Measurements from ENCODE around the gene PDE5A.

Gene PDE5A

DNA sequence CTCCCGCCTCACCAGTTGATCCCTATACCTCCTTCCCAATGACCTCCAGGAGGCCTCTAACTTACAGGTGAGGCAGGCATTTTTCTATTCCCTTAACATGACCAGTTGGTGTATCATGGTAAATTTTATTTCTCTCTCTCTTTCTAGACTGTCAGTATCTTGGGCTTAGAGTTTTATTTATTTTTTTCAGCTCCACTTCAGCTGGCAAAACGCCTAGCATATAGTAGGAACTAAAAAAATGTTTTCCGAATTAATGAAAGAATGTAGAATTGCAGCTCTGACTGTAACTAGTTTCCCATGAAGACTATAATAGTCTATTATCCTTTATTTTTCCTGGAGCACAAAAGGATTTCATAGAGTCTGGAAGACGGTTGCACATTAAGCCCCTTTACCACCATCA lies 84.8 kb downstream of the PDE5A start:
- Histone ChIP-seq H3K18ac (ENCODE audit: low read depth in 1 of 2, low read length in 2 of 2) (no peak overlapping the region), H3K9me3 (ENCODE audit: control insufficient read depth, low read length) (no peaks in the 10 kb centered on the region), H2BK120ac (ENCODE audit: low read depth, low read length) (no peak overlapping the region), H3K4me3 (ENCODE audit: insufficient read depth in 1 of 2, low read depth in 1 of 2, low read length in 2 of 2) (no peak overlapping the region), H2BK15ac (ENCODE audit: low read depth, poor library complexity, severe bottlenecking) (no peak overlapping the region), H3K36me3 (ENCODE audit: control insufficient read depth in 1 of 2, insufficient read depth in 2 of 2, low read depth in 1 of 2, low read length in 2 of 2) (peaks cover 0 to 5% of the 10 kb centered on the region in 2 experiments), H3K14ac (ENCODE audit: low read length in 2 of 2) (no peak overlapping the region), H2BK5ac (ENCODE audit: low read depth, low read length, poor library complexity, severe bottlenecking) (no peak overlapping the region), H3K27me3 (ENCODE audit: control insufficient read depth in 1 of 2, insufficient read depth in 1 of 2, low read length in 2 of 2) (no peaks in the 10 kb centered on the region), H3K79me1 (replicated peaks; ENCODE audit: low read length, poor library complexity, severe bottlenecking) (no peaks in the 10 kb centered on the region), H3K4ac (ENCODE audit: low read depth in 1 of 2, low read length in 2 of 2) (no peak overlapping the region), H3K9ac (ENCODE audit: low read length) (no peak overlapping the region), H3K4me2 (ENCODE audit: low read length, poor library complexity, severe bottlenecking) (no peak overlapping the region), H2AK5ac (ENCODE audit: low read length, severe bottlenecking) (no peak overlapping the region), H4K91ac (ENCODE audit: low read length) (no peak overlapping the region), H4K8ac (ENCODE audit: low read length) (no peak overlapping the region), H3K23ac (ENCODE audit: low read length in 2 of 2) (no peak overlapping the region), H2AFZ (ENCODE audit: low read depth, low read length) (no peak overlapping the region), H3K4me1 (ENCODE audit: control insufficient read depth, insufficient read depth, low read depth, low read length) (no peaks in the 10 kb centered on the region), H2BK12ac (ENCODE audit: low read length in 2 of 2) (no peak overlapping the region), H3K27ac (ENCODE audit: low read length, poor library complexity, severe bottlenecking) (no peak overlapping the region)
- WGBS = 100% methylated on average over 2 of the region's 4 CpGs
- DNase-seq = no peak

DNA sequence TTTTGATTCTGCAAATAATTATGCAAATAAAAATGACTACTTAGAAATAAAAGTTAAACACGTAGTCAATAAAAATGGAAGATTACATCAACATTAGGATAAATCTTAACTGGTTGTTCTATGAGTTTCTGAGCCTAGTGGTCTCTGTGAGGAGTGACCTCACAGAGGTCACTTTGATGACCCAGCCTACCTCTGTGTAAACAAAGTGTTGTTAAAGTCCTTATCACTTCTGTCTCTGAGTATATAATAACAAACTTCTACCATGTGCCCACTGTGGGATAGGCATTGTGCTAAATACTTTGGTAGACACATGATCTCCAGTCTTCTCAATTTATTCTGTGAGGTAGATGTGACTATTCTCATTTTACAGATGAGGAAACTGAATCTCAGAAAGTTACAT lies 85.4 kb downstream of the PDE5A start:
- no peak overlapping the region for H3K27ac ChIP-seq (ENCODE audit: low read length, poor library complexity, severe bottlenecking)
- no peaks in the 10 kb centered on the region for H3K4me1 ChIP-seq (ENCODE audit: control insufficient read depth, insufficient read depth, low read depth, low read length)
- H2BK120ac ChIP-seq (ENCODE audit: low read depth, low read length) = no peak overlapping the region
- H4K91ac ChIP-seq (ENCODE audit: low read length) = no peak overlapping the region
- no peak overlapping the region for H3K18ac ChIP-seq (ENCODE audit: low read depth in 1 of 2, low read length in 2 of 2)
- no peak for DNase-seq
- no peaks in the 10 kb centered on the region for H3K27me3 ChIP-seq (ENCODE audit: control insufficient read depth in 1 of 2, insufficient read depth in 1 of 2, low read length in 2 of 2)
- peaks cover 0 to 7% of the 10 kb centered on the region in 2 experiments for H3K36me3 ChIP-seq (ENCODE audit: control insufficient read depth in 1 of 2, insufficient read depth in 2 of 2, low read depth in 1 of 2, low read length in 2 of 2)
- H2BK12ac ChIP-seq (ENCODE audit: low read length in 2 of 2) = no peak overlapping the region
- no CpG with 5 or more reads among the region's 1 CpG for WGBS
- no peak overlapping the region for H2AFZ ChIP-seq (ENCODE audit: low read depth, low read length)
- no peak overlapping the region for H3K4me2 ChIP-seq (ENCODE audit: low read length, poor library complexity, severe bottlenecking)
- H3K23ac ChIP-seq (ENCODE audit: low read length in 2 of 2) = no peak overlapping the region
- no peaks in the 10 kb centered on the region for H3K9me3 ChIP-seq (ENCODE audit: control insufficient read depth, low read length)
- H2BK5ac ChIP-seq (ENCODE audit: low read depth, low read length, poor library complexity, severe bottlenecking) = no peak overlapping the region
- H3K4ac ChIP-seq (ENCODE audit: low read depth in 1 of 2, low read length in 2 of 2) = no peak overlapping the region
- no peak overlapping the region for H3K14ac ChIP-seq (ENCODE audit: low read length in 2 of 2)
- no peak overlapping the region for H2BK15ac ChIP-seq (ENCODE audit: low read depth, poor library complexity, severe bottlenecking)
- no peak overlapping the region for H4K8ac ChIP-seq (ENCODE audit: low read length)
- H3K4me3 ChIP-seq (ENCODE audit: insufficient read depth in 1 of 2, low read depth in 1 of 2, low read length in 2 of 2) = no peak overlapping the region
- H3K79me1 ChIP-seq (replicated peaks; ENCODE audit: low read length, poor library complexity, severe bottlenecking) = no peaks in the 10 kb centered on the region
- no peak overlapping the region for H2AK5ac ChIP-seq (ENCODE audit: low read length, severe bottlenecking)
- H3K9ac ChIP-seq (ENCODE audit: low read length) = no peak overlapping the region

DNA sequence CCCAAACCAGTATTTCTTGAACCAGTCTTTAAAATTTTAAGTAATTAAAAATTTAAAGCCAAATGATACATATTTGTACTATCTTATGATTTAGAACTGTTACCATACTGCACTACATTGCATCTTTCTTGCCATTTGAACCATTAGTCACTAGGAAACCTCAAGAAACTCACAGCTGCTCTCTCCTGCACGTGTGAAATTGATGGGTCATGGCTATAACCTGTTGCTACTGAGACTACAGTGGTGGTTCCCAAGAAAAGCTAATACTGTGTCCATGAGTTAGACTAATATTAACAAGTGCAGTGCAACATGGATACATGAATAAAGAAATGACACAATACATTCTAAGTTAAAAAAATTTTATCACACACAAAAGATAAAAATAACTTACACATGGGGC lies 88.4 kb downstream of the PDE5A start:
- no peak overlapping the region for H2AFZ ChIP-seq (ENCODE audit: low read depth, low read length)
- H3K36me3 ChIP-seq (ENCODE audit: control insufficient read depth in 1 of 2, insufficient read depth in 2 of 2, low read depth in 1 of 2, low read length in 2 of 2) = peaks cover 0 to 11% of the 10 kb centered on the region in 2 experiments
- no peak overlapping the region for H3K4me3 ChIP-seq (ENCODE audit: insufficient read depth in 1 of 2, low read depth in 1 of 2, low read length in 2 of 2)
- no peak overlapping the region for H2BK15ac ChIP-seq (ENCODE audit: low read depth, poor library complexity, severe bottlenecking)
- H3K9me3 ChIP-seq (ENCODE audit: control insufficient read depth, low read length) = no peaks in the 10 kb centered on the region
- H3K18ac ChIP-seq (ENCODE audit: low read depth in 1 of 2, low read length in 2 of 2) = no peak overlapping the region
- no peaks in the 10 kb centered on the region for H3K27me3 ChIP-seq (ENCODE audit: control insufficient read depth in 1 of 2, insufficient read depth in 1 of 2, low read length in 2 of 2)
- H3K23ac ChIP-seq (ENCODE audit: low read length in 2 of 2) = no peak overlapping the region
- H4K8ac ChIP-seq (ENCODE audit: low read length) = no peak overlapping the region
- H2AK5ac ChIP-seq (ENCODE audit: low read length, severe bottlenecking) = no peak overlapping the region
- no peak overlapping the region for H4K91ac ChIP-seq (ENCODE audit: low read length)
- H3K27ac ChIP-seq (ENCODE audit: low read length, poor library complexity, severe bottlenecking) = no peak overlapping the region
- H3K14ac ChIP-seq (ENCODE audit: low read length in 2 of 2) = no peak overlapping the region
- H3K4ac ChIP-seq (ENCODE audit: low read depth in 1 of 2, low read length in 2 of 2) = no peak overlapping the region
- no peak overlapping the region for H3K9ac ChIP-seq (ENCODE audit: low read length)
- H3K79me1 ChIP-seq (replicated peaks; ENCODE audit: low read length, poor library complexity, severe bottlenecking) = no peaks in the 10 kb centered on the region
- no peak overlapping the region for H2BK120ac ChIP-seq (ENCODE audit: low read depth, low read length)
- no peak for DNase-seq
- H3K4me1 ChIP-seq (ENCODE audit: control insufficient read depth, insufficient read depth, low read depth, low read length) = no peaks in the 10 kb centered on the region
- no peak overlapping the region for H3K4me2 ChIP-seq (ENCODE audit: low read length, poor library complexity, severe bottlenecking)
- WGBS = no CpG with 5 or more reads among the region's 1 CpG
- no peak overlapping the region for H2BK12ac ChIP-seq (ENCODE audit: low read length in 2 of 2)
- no peak overlapping the region for H2BK5ac ChIP-seq (ENCODE audit: low read depth, low read length, poor library complexity, severe bottlenecking)

DNA sequence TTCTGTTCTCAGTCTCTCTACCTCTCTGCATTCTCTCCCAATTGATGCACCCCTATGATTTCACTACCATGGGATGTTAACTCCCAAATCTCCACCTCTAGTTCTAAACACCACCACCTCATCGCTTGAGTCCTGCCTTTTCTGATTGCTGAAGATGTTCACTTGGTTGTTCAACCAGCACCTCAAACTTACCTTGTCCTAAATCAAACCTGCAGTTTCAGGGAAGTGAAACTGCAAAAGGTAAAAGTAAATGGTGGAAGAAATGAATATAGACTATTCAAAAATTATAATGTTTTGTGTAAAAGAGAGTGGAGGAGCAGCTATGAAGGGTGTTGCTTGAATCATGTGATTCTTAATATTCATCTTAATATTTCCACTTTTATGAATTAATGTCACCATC lies 91.0 kb downstream of the PDE5A start:
- Histone ChIP-seq H3K4me2 (ENCODE audit: low read length, poor library complexity, severe bottlenecking) (no peak overlapping the region), H2BK120ac (ENCODE audit: low read depth, low read length) (no peak overlapping the region), H3K9me3 (ENCODE audit: control insufficient read depth, low read length) (no peaks in the 10 kb centered on the region), H3K23ac (ENCODE audit: low read length in 2 of 2) (no peak overlapping the region), H3K4me1 (ENCODE audit: control insufficient read depth, insufficient read depth, low read depth, low read length) (no peaks in the 10 kb centered on the region), H2AFZ (ENCODE audit: low read depth, low read length) (no peak overlapping the region), H3K27me3 (ENCODE audit: control insufficient read depth in 1 of 2, insufficient read depth in 1 of 2, low read length in 2 of 2) (no peaks in the 10 kb centered on the region), H3K9ac (ENCODE audit: low read length) (no peak overlapping the region), H3K18ac (ENCODE audit: low read depth in 1 of 2, low read length in 2 of 2) (no peak overlapping the region), H3K14ac (ENCODE audit: low read length in 2 of 2) (no peak overlapping the region), H4K91ac (ENCODE audit: low read length) (no peak overlapping the region), H4K8ac (ENCODE audit: low read length) (no peak overlapping the region), H3K4me3 (ENCODE audit: insufficient read depth in 1 of 2, low read depth in 1 of 2, low read length in 2 of 2) (no peak overlapping the region), H3K36me3 (ENCODE audit: control insufficient read depth in 1 of 2, insufficient read depth in 2 of 2, low read depth in 1 of 2, low read length in 2 of 2) (peaks cover 0 to 11% of the 10 kb centered on the region in 2 experiments), H3K79me1 (replicated peaks; ENCODE audit: low read length, poor library complexity, severe bottlenecking) (no peaks in the 10 kb centered on the region), H3K4ac (ENCODE audit: low read depth in 1 of 2, low read length in 2 of 2) (no peak overlapping the region), H2BK15ac (ENCODE audit: low read depth, poor library complexity, severe bottlenecking) (no peak overlapping the region), H2AK5ac (ENCODE audit: low read length, severe bottlenecking) (no peak overlapping the region), H2BK5ac (ENCODE audit: low read depth, low read length, poor library complexity, severe bottlenecking) (no peak overlapping the region), H2BK12ac (ENCODE audit: low read length in 2 of 2) (no peak overlapping the region), H3K27ac (ENCODE audit: low read length, poor library complexity, severe bottlenecking) (no peak overlapping the region)
- no peak for DNase-seq
- 100% methylated on average over 1 of the region's 1 CpG for WGBS
